RWPE1 (cell line): ENCODE data around the gene CATSPER3.

ENCODE experiments used
- CTCF ChIA-PET: fragments of 350-600 bp; sonication (Branson Sonifier 250); formaldehyde crosslinking; extraction: SDS; loops from one replicate; lab custom pipeline; 2021; lab: Yijun Ruan, JAX
- POLR2A ChIA-PET: fragments of 400-600 bp; formaldehyde crosslinking; extraction: SDS; loops from one replicate; lab custom pipeline; 2020; ENCODE audit warnings: antibody characterized with exemption; ENCODE audit not compliant: low non-redundant PET; lab: Yijun Ruan, JAX
- DNase-seq: peaks from one replicate; pipeline ENCODE4 v3.0.0; 2012; ENCODE audit warnings: low spot score
- H3K27ac ChIP-seq: fragments of 450-650 bp; 2 replicates; pipeline ENCODE4 v1.5.1; 2017
- CTCF ChIP-seq: fragments of 450-650 bp; conservative IDR thresholded peaks from 2 replicates; pipeline ENCODE4 v1.5.1; 2017; ENCODE audit warnings: low read depth, mild to moderate bottlenecking

CATSPER3 gene

GRCh38 chr5:135056316-135057030 is 88.8 kb downstream of the CATSPER3 start:
- no peak for DNase-seq
- ChIA-PET CTCF (interaction anchor here (0.5 to 0.7 kb wide), 2 partner anchors 160 to 276 kb away, joined by 3 read pairs; no protein-coding TSS in a partner anchor), POLR2A (no interaction called here)
- H3K27ac ChIP-seq = no peak overlapping the region
- no peak for TF ChIP-seq CTCF

GRCh38 chr5:135057233-135057632 is 89.5 kb downstream of the CATSPER3 start:
- CTCF ChIA-PET = no interaction called here
- DNase-seq = no peak
- POLR2A ChIA-PET = no interaction called here
- no peak overlapping the region for H3K27ac ChIP-seq
- TF ChIP-seq CTCF = no peak

GRCh38 chr5:135058331-135058732 is 90.6 kb downstream of the CATSPER3 start:
- no peak overlapping the region for H3K27ac ChIP-seq
- CTCF ChIA-PET = interaction anchor here (0.9 kb wide), 1 partner anchor 137 kb away, joined by 3 read pairs; no protein-coding TSS in a partner anchor
- DNase-seq = no peak
- POLR2A ChIA-PET = no interaction called here
- no peak for TF ChIP-seq CTCF

GRCh38 chr5:135059000-135059923 is 91.6 kb downstream of the CATSPER3 start:
- no peak for DNase-seq
- TF ChIP-seq CTCF = no peak
- no peak overlapping the region for H3K27ac ChIP-seq
- POLR2A ChIA-PET = no interaction called here
- CTCF ChIA-PET = interaction anchor here (0.6 to 1.2 kb wide), 7 partner anchors 13 to 136 kb away, joined by 3 to 4 read pairs (median 3); no protein-coding TSS in a partner anchor

- H3K27ac ChIP-seq = no peak overlapping the region
- no peak for TF ChIP-seq CTCF
- ChIA-PET CTCF (interaction anchor here (0.6 to 1.2 kb wide), 4 partner anchors 35 to 130 kb away, joined by 3 to 4 read pairs (median 4); no protein-coding TSS in a partner anchor), POLR2A (no interaction called here)
- no peak for DNase-seq
Observed at GRCh38 chr5:135060021-135060420, 92.3 kb downstream of the CATSPER3 start.

GRCh38 chr5:135061001-135061400 is 93.3 kb downstream of the CATSPER3 start:
- ChIA-PET CTCF (interaction anchor here (0.6 to 1.0 kb wide), 5 partner anchors 12 to 126 kb away, joined by 3 to 5 read pairs (median 3); no protein-coding TSS in a partner anchor), POLR2A (interaction anchor here (0.5 kb wide), 1 partner anchor 278 kb away, joined by 3 read pairs; no protein-coding TSS in a partner anchor)
- DNase-seq = no peak
- H3K27ac ChIP-seq = no peak overlapping the region
- no peak for TF ChIP-seq CTCF
